HEK293 (cell line): Measurements from ENCODE around the gene PRKCQ.

ENCODE experiments used
- CTCF ChIA-PET: fragments of 350-600 bp; formaldehyde crosslinking; extraction: SDS; loops from one replicate; lab custom pipeline; 2021; ENCODE audit warnings: antibody characterized with exemption; lab: Yijun Ruan, JAX
- POLR2A ChIA-PET: fragments of 300-600 bp; formaldehyde crosslinking; extraction: SDS; loops from one replicate; lab custom pipeline; 2020; ENCODE audit warnings: antibody characterized with exemption, inconsistent platforms; lab: Yijun Ruan, JAX
- H3K27ac ChIP-seq: fragments of 200-500 bp; sonication (Bioruptor generic); 2 replicates; pipeline ENCODE4 v1.5.1; 2014; ENCODE audit warnings: low read depth, low read length, control low read depth, inconsistent platforms; ENCODE audit errors: extremely low read depth
- H3K36me3 ChIP-seq, 2 experiments: fragments of 200-500 bp in 1 of 2; sonication (Bioruptor generic) in 1 of 2; 1 replicate in 1 of 2; 2 replicates in 1 of 2; pipeline ENCODE4 v1.5.1; 2014 to 2017; ENCODE audit warnings: inconsistent platforms in 2 of 2, low read length in 2 of 2; ENCODE audit not compliant: control insufficient read depth in 2 of 2, insufficient read depth in 1 of 2
- H3K4me1 ChIP-seq: fragments of 200-500 bp; sonication (Bioruptor generic); 2 replicates; pipeline ENCODE4 v1.5.1; 2014; ENCODE audit warnings: mild to moderate bottlenecking, low read length, inconsistent platforms; ENCODE audit not compliant: control insufficient read depth, insufficient read depth
- H3K4me3 ChIP-seq: 2 replicates; pipeline ENCODE4 v1.5.1; 2011; ENCODE audit warnings: low read depth, mild to moderate bottlenecking, control low read depth, low read length, moderate library complexity
- H3K9me3 ChIP-seq: fragments of 200-500 bp; sonication (Bioruptor generic); 2 replicates; pipeline ENCODE4 v1.5.1; 2014; ENCODE audit warnings: low read depth, low read length, inconsistent platforms; ENCODE audit not compliant: control insufficient read depth, insufficient read depth
- FEZF1 ChIP-seq: fragments of 450-650 bp; formaldehyde crosslinking; IDR thresholded peaks from 2 replicates; pipeline ENCODE4 v1.5.1; 2016; ENCODE audit warnings: missing biosample characterization, missing genetic modification characterization
- OVOL3 ChIP-seq: fragments of 450-650 bp; formaldehyde crosslinking; IDR thresholded peaks from 2 replicates; pipeline ENCODE4 v1.5.1; 2016; ENCODE audit warnings: missing biosample characterization, missing genetic modification characterization
- ZNF114 ChIP-seq: fragments of 450-650 bp; formaldehyde crosslinking; IDR thresholded peaks from 2 replicates; pipeline ENCODE4 v1.5.0; 2017; ENCODE audit warnings: missing biosample characterization, missing genetic modification characterization
- ZNF214 ChIP-seq: fragments of 450-650 bp; formaldehyde crosslinking; IDR thresholded peaks from 2 replicates; pipeline ENCODE4 v1.5.1; 2017; ENCODE audit warnings: missing biosample characterization, mild to moderate bottlenecking, missing genetic modification characterization, borderline replicate concordance
- ZNF223 ChIP-seq: fragments of 450-650 bp; formaldehyde crosslinking; IDR thresholded peaks from 2 replicates; pipeline ENCODE4 v1.5.1; 2016; ENCODE audit warnings: missing biosample characterization, missing genetic modification characterization
- ZNF302 ChIP-seq: fragments of 450-650 bp; formaldehyde crosslinking; IDR thresholded peaks from 2 replicates; pipeline ENCODE4 v1.5.1; 2016; ENCODE audit warnings: missing biosample characterization, missing genetic modification characterization, low read depth
- ZNF354C ChIP-seq: fragments of 450-650 bp; formaldehyde crosslinking; IDR thresholded peaks from 2 replicates; pipeline ENCODE4 v1.5.1; 2016; ENCODE audit warnings: missing biosample characterization, missing genetic modification characterization, low read depth, borderline replicate concordance
- ZNF416 ChIP-seq: fragments of 450-650 bp; formaldehyde crosslinking; IDR thresholded peaks from 2 replicates; pipeline ENCODE4 v1.5.1; 2016; ENCODE audit warnings: missing biosample characterization, missing genetic modification characterization
- ZNF548 ChIP-seq: fragments of 450-650 bp; formaldehyde crosslinking; IDR thresholded peaks from 2 replicates; pipeline ENCODE4 v1.5.1; 2016; ENCODE audit warnings: missing biosample characterization, missing genetic modification characterization
- ZNF626 ChIP-seq: fragments of 450-650 bp; sonication (Bioruptor Pico); formaldehyde crosslinking; IDR thresholded peaks from 2 replicates; pipeline ENCODE4 v1.5.1; 2018; ENCODE audit warnings: missing biosample characterization, missing genetic modification characterization, inconsistent platforms
- ZNF843 ChIP-seq: fragments of 450-650 bp; formaldehyde crosslinking; IDR thresholded peaks from 2 replicates; pipeline ENCODE4 v1.5.1; 2016; ENCODE audit warnings: missing biosample characterization, missing genetic modification characterization
- TF ChIP-seq, protein P1 (sequence below): fragments of 450-650 bp; formaldehyde crosslinking; IDR thresholded peaks from 2 replicates; pipeline ENCODE4 v1.5.1; 2016; ENCODE audit warnings: missing biosample characterization, missing genetic modification characterization
- TF ChIP-seq, protein P2 (sequence below): fragments of 450-650 bp; formaldehyde crosslinking; IDR thresholded peaks from 2 replicates; pipeline ENCODE4 v1.5.1; 2016; ENCODE audit warnings: missing biosample characterization, missing genetic modification characterization
- TF ChIP-seq, protein P3 (sequence below): fragments of 450-650 bp; formaldehyde crosslinking; conservative IDR thresholded peaks from 2 replicates; pipeline ENCODE4 v1.5.1; 2016; ENCODE audit warnings: low read depth, missing biosample characterization, missing genetic modification characterization
- TF ChIP-seq, protein P4 (sequence below): fragments of 450-650 bp; formaldehyde crosslinking; IDR thresholded peaks from 2 replicates; pipeline ENCODE4 v1.5.1; 2016; ENCODE audit warnings: missing biosample characterization, missing genetic modification characterization, borderline replicate concordance
- TF ChIP-seq, protein P5 (sequence below): sonication (generic); formaldehyde crosslinking; IDR thresholded peaks from 2 replicates; pipeline ENCODE4 v1.8.1; 2022; ENCODE audit warnings: mild to moderate bottlenecking, moderate library complexity, missing genetic modification reagents

PRKCQ gene

DNA sequence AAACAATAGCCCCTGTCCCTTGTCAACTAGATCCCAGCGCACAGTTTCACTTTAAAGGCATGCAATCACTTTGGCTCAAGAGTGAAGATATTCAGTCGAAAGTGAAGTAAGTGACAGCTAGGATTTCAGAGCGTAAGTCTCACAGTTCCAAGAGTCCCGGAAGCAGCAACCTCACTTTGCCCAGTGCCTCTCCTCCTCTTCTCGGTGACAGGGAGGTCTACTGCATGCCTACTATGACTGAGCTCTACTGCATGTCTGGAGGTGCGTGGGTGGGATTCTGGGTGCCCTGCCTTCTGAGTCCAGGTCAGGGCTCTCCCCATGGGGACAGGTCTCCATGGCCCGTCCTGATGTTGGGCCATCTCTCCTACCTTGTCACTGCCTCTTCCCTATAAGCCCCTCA, 17.0 kb downstream of the PRKCQ start (continued):
- TF ChIP-seq, protein P1, sequence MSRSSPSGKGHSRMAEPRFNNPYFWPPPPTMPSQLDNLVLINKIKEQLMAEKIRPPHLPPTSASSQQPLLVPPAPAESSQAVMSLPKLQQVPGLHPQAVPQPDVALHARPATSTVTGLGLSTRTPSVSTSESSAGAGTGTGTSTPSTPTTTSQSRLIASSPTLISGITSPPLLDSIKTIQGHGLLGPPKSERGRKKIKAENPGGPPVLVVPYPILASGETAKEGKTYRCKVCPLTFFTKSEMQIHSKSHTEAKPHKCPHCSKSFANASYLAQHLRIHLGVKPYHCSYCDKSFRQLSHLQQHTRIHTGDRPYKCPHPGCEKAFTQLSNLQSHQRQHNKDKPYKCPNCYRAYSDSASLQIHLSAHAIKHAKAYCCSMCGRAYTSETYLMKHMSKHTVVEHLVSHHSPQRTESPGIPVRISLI (tag by site-specific recombination): no peak

DNA sequence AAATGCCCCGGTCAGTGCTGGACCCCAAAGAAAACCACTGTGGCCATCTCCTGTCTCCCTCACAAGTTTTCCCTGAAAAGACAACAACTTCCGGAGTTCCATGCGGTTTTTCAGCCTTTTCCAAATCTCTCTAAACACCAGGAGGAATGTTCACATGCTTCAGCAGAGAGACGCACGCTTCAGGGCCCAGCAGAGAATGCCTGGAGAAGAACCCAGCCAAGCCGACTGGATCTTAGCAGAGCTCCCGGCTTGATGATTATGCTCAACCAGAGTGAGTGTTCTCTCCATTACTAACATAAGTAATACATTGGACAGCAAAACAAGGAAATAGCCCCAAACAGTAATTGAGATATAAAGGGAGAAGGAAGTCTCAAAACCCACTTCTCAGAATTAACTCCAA, 17.9 kb downstream of the PRKCQ start:
- H3K9me3 ChIP-seq: no peaks in the 10 kb centered on the region
- TF ChIP-seq ZNF302 (no peak), ZNF548 (tag by site-specific recombination) (no peak), ZNF626 (tag by site-specific recombination) (no peak), ZNF416 (no peak), ZNF214 (tag by site-specific recombination) (no peak), ZNF354C (no peak)
- TF ChIP-seq, protein P2, sequence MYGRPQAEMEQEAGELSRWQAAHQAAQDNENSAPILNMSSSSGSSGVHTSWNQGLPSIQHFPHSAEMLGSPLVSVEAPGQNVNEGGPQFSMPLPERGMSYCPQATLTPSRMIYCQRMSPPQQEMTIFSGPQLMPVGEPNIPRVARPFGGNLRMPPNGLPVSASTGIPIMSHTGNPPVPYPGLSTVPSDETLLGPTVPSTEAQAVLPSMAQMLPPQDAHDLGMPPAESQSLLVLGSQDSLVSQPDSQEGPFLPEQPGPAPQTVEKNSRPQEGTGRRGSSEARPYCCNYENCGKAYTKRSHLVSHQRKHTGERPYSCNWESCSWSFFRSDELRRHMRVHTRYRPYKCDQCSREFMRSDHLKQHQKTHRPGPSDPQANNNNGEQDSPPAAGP: no peak
- TF ChIP-seq, all 188 proteins: peak for 0
- H3K4me3 ChIP-seq: no peak overlapping the region
- CTCF ChIA-PET: interaction anchor here (1.3 kb wide), 1 partner anchor 18 kb away, joined by 7 read pairs; the partner anchor contains the start of gene PRKCQ
- no peaks in the 10 kb centered on the region for H3K36me3 ChIP-seq
- no peak overlapping the region for H3K27ac ChIP-seq
- H3K4me1 ChIP-seq: no peaks in the 10 kb centered on the region
- POLR2A ChIA-PET: no interaction called here

DNA sequence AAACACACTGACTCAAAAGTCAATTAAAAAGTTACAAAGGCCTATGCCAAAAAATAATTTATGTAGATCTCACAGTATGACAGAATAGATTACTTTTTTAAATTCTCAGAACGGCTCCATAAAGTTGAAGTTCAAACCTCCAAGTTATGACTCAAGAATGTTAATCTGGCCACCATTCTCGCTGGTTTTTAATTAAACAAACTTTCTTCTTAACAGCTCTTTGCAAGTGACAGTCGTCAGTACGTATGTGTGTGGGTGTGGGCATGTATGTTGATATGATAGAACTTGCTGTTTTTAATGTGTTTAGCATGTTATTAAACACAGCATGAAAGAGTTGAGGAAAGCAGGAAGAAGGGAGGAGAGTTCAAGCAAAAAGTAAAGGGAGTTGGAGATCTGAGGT, 18.5 kb downstream of the PRKCQ start:
- TF ChIP-seq ZNF223 (tag by site-specific recombination) (no peak), OVOL3 (no peak), FEZF1 (tag by site-specific recombination) (no peak), ZNF843 (tag by site-specific recombination) (no peak), ZNF114 (no peak), ZNF416 (no peak)
- TF ChIP-seq, protein P3, sequence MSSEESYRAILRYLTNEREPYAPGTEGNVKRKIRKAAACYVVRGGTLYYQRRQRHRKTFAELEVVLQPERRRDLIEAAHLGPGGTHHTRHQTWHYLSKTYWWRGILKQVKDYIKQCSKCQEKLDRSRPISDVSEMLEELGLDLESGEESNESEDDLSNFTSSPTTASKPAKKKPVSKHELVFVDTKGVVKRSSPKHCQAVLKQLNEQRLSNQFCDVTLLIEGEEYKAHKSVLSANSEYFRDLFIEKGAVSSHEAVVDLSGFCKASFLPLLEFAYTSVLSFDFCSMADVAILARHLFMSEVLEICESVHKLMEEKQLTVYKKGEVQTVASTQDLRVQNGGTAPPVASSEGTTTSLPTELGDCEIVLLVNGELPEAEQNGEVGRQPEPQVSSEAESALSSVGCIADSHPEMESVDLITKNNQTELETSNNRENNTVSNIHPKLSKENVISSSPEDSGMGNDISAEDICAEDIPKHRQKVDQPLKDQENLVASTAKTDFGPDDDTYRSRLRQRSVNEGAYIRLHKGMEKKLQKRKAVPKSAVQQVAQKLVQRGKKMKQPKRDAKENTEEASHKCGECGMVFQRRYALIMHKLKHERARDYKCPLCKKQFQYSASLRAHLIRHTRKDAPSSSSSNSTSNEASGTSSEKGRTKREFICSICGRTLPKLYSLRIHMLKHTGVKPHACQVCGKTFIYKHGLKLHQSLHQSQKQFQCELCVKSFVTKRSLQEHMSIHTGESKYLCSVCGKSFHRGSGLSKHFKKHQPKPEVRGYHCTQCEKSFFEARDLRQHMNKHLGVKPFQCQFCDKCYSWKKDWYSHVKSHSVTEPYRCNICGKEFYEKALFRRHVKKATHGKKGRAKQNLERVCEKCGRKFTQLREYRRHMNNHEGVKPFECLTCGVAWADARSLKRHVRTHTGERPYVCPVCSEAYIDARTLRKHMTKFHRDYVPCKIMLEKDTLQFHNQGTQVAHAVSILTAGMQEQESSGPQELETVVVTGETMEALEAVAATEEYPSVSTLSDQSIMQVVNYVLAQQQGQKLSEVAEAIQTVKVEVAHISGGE: no peak
- TF ChIP-seq, protein P4, sequence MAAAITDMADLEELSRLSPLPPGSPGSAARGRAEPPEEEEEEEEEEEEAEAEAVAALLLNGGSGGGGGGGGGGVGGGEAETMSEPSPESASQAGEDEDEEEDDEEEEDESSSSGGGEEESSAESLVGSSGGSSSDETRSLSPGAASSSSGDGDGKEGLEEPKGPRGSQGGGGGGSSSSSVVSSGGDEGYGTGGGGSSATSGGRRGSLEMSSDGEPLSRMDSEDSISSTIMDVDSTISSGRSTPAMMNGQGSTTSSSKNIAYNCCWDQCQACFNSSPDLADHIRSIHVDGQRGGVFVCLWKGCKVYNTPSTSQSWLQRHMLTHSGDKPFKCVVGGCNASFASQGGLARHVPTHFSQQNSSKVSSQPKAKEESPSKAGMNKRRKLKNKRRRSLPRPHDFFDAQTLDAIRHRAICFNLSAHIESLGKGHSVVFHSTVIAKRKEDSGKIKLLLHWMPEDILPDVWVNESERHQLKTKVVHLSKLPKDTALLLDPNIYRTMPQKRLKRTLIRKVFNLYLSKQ (tag by site-specific recombination): no peak
- TF ChIP-seq, protein P5, sequence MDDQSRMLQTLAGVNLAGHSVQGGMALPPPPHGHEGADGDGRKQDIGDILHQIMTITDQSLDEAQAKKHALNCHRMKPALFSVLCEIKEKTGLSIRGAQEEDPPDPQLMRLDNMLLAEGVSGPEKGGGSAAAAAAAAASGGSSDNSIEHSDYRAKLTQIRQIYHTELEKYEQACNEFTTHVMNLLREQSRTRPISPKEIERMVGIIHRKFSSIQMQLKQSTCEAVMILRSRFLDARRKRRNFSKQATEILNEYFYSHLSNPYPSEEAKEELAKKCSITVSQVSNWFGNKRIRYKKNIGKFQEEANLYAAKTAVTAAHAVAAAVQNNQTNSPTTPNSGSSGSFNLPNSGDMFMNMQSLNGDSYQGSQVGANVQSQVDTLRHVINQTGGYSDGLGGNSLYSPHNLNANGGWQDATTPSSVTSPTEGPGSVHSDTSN (CRISPR knock-in tag): no peak
- no peak overlapping the region for H3K4me3 ChIP-seq
- H3K4me1 ChIP-seq: no peaks in the 10 kb centered on the region
- ChIA-PET CTCF (no interaction called here), POLR2A (no interaction called here)
- no peak overlapping the region for H3K27ac ChIP-seq
- no peaks in the 10 kb centered on the region for H3K36me3 ChIP-seq
- H3K9me3 ChIP-seq: no peaks in the 10 kb centered on the region
